IgD-negative memory B cell (primary cell): ENCODE data around the gene EEF1AKMT1. TPM values are rescaled to one million over a fixed set of nuclear protein-coding genes. Genes with fewer than 3 reads are reported as not detected.
"Not testable (repeated sequence)": the region's sequence is repeated elsewhere in the genome, so short reads cannot be mapped to it uniquely, and the experiment has no call there.

Source experiments
- H3K27ac Mint-ChIP-seq, 3 donors: one replicate each; pipeline ENCODE4 v1.8.0; 2020 to 2022; ENCODE audit warnings: mild to moderate bottlenecking in 3 of 3, mixed read lengths in 3 of 3, moderate library complexity in 1 of 3
- H3K27me3 Mint-ChIP-seq: one replicate; pipeline ENCODE4 v1.8.0; 2021; ENCODE audit warnings: mixed read lengths
- H3K36me3 Mint-ChIP-seq: one replicate; pipeline ENCODE4 v1.8.0; 2020; ENCODE audit warnings: mild to moderate bottlenecking, mixed read lengths
- H3K4me1 Mint-ChIP-seq, 3 donors: one replicate each; pipeline ENCODE4 v1.8.0; 2020 to 2022; ENCODE audit warnings: mixed read lengths in 3 of 3, mild to moderate bottlenecking in 1 of 3
- H3K4me3 Mint-ChIP-seq, 4 donors: one replicate each; pipeline ENCODE4 v1.8.0; 2020 to 2022; ENCODE audit warnings: mild to moderate bottlenecking in 4 of 4, mixed read lengths in 4 of 4, moderate library complexity in 3 of 4
- H3K9me3 Mint-ChIP-seq, 3 donors: one replicate each; pipeline ENCODE4 v1.8.0; 2020 to 2021; ENCODE audit warnings: mixed read lengths in 3 of 3, mild to moderate bottlenecking in 1 of 3
- polyA plus RNA-seq: library from polyadenylated mRNA; unstranded; fragments of 300-500 nt; fragmentation: Illumina TruSeq; gene quantifications from one replicate; pipeline ENCODE4 v1.2.3, GENCODE V29; 2021

Gene EEF1AKMT1
- polyA plus RNA-seq, 1 donor from 2014 or later, result 10.5 TPM

DNA sequence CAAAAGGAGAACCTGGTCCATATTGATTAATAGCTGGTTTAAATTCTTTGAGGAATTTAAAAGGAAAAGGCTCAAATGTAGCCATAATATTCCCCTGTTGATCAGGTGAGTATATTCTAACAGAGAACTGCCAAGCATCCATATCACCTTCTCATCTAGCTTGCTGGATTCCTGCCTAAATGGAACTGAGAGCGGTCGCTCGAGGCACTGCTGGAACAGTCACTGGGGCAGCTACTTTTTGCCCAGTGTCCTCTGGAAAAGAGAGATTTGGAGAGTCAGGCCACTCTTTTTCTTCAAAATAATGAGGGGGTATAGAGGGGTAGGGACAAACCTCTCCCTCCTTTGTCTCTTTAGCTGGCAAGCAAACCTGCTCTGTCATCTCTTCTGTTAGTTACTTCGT, 89.7 kb downstream of the EEF1AKMT1 start:
- H3K9me3 Mint-ChIP-seq, result no peaks in the 10 kb centered on the region

DNA sequence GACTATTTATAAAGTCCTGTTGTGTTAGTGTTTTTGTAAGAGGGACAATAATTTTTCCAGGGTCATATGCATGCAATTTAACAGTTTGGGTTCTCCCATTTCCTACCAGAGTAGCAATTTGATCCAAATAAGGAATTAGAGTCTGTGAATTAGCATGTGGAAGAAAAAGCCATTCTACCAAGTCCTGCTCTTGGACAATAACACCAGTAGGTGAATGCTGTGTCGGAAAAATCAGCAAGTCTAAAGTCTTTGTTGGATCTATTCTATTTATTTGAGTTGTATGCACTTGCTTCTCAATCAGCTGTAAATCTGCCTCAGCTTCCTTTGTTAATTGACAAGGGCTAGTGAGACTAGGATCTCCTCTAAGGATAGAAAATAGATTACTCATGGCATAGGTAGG, 91.7 kb downstream of the EEF1AKMT1 start:
- Mint-ChIP-seq H3K27me3 (no peaks in the 10 kb centered on the region), H3K36me3 (no peaks in the 10 kb centered on the region), H3K27ac (no peak overlapping the region), H3K4me1 (no peaks in the 10 kb centered on the region), H3K9me3 (no peaks in the 10 kb centered on the region), H3K4me3 (no peak overlapping the region)

More for the DNA sequence above, 89.7 kb downstream of the EEF1AKMT1 start:
- no peaks in the 10 kb centered on the region for H3K27me3 Mint-ChIP-seq
- no peaks in the 10 kb centered on the region for H3K4me1 Mint-ChIP-seq
- no peak overlapping the region for H3K4me3 Mint-ChIP-seq
- H3K27ac Mint-ChIP-seq, result no peak overlapping the region
- H3K36me3 Mint-ChIP-seq, result peaks cover 1% of the 10 kb centered on the region

DNA sequence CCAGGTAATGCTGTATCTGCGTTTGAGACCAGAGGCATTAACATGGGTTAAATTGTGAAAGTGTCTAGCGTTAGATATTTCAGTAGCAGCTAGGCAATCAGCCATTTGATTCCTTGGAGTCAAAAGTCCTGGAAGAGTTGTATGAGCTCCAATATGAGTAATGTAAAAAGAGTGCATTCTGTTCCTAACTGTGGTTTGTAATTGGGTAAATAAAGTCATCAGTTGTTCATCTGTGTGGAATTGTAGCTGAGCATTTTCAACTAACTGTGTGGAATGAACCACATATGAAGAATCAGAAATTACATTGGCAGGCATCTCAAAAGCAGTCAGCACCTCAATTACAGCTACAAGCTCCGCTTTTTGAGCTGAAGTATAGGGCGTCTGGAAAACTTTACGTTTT, 92.3 kb downstream of the EEF1AKMT1 start:
- not testable (repeated sequence) for H3K4me1 Mint-ChIP-seq, H3K36me3 Mint-ChIP-seq, H3K4me3 Mint-ChIP-seq, H3K27me3 Mint-ChIP-seq, H3K27ac Mint-ChIP-seq, H3K9me3 Mint-ChIP-seq

- Mint-ChIP-seq H3K36me3 (no peaks in the 10 kb centered on the region), H3K9me3 (no peaks in the 10 kb centered on the region), H3K4me1 (no peaks in the 10 kb centered on the region), H3K4me3 (no peak overlapping the region), H3K27me3 (no peaks in the 10 kb centered on the region), H3K27ac (no peak overlapping the region)
These were observed 93.2 kb downstream of the EEF1AKMT1 start for GRCh38 chr13:20680416-20681080.

- H3K4me1 Mint-ChIP-seq, result no peaks in the 10 kb centered on the region
- no peaks in the 10 kb centered on the region for H3K36me3 Mint-ChIP-seq
- H3K27me3 Mint-ChIP-seq, result no peaks in the 10 kb centered on the region
- no peaks in the 10 kb centered on the region for H3K9me3 Mint-ChIP-seq
- H3K4me3 Mint-ChIP-seq, result no peak overlapping the region
- H3K27ac Mint-ChIP-seq, result no peak overlapping the region
These were observed 93.9 kb downstream of the EEF1AKMT1 start for GRCh38 chr13:20679879-20680278.

Other genes with a start within 250 kb of the EEF1AKMT1 start
- 32.3 TPM for gene CRYL1, start 248.1 kb downstream of the EEF1AKMT1 start, polyA plus RNA-seq
- gene IFT88, start 206.8 kb downstream of the EEF1AKMT1 start, polyA plus RNA-seq, result 7.9 TPM
- gene IL17D, start 70.3 kb downstream of the EEF1AKMT1 start, polyA plus RNA-seq, result 0.11 TPM
- 6.3 TPM for gene XPO4, start 128.8 kb upstream of the EEF1AKMT1 start, polyA plus RNA-seq